Keratinocyte (primary cell): ENCODE results near the gene HCAR3.

Experiments used
- EZH2 ChIP-seq: IDR thresholded peaks from one replicate; pipeline ENCODE4 v1.6.1; 2012; ENCODE audit warnings: inconsistent platforms, mild to moderate bottlenecking, low read length, moderate library complexity
- TF ChIP-seq, protein P1 (sequence below), 3 experiments: IDR thresholded peaks in 1 of 3; conservative IDR thresholded peaks in 1 of 3; optimal IDR thresholded peaks in 1 of 3; 2 replicates in 2 of 3; 3 replicates in 1 of 3; pipeline versions ENCODE3 to v1.5.1; 2011; ENCODE audit warnings: low read length in 3 of 3, mild to moderate bottlenecking in 3 of 3, moderate library complexity in 2 of 3, control low read depth in 1 of 3, inconsistent platforms in 1 of 3; ENCODE audit not compliant: insufficient read depth in 2 of 3; ENCODE audit errors: extremely low read depth in 1 of 3

GRCh38 chr12:122684297-122684813 is 32.3 kb downstream of the HCAR3 start:
- TF ChIP-seq, protein P1, sequence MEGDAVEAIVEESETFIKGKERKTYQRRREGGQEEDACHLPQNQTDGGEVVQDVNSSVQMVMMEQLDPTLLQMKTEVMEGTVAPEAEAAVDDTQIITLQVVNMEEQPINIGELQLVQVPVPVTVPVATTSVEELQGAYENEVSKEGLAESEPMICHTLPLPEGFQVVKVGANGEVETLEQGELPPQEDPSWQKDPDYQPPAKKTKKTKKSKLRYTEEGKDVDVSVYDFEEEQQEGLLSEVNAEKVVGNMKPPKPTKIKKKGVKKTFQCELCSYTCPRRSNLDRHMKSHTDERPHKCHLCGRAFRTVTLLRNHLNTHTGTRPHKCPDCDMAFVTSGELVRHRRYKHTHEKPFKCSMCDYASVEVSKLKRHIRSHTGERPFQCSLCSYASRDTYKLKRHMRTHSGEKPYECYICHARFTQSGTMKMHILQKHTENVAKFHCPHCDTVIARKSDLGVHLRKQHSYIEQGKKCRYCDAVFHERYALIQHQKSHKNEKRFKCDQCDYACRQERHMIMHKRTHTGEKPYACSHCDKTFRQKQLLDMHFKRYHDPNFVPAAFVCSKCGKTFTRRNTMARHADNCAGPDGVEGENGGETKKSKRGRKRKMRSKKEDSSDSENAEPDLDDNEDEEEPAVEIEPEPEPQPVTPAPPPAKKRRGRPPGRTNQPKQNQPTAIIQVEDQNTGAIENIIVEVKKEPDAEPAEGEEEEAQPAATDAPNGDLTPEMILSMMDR (optimal IDR thresholded peaks at IDR 0.05 in 1 of 3, IDR thresholded peaks at IDR 0.05 in 1 of 3, conservative IDR thresholded peaks at IDR 0.05 in 1 of 3; ENCODE audit: extremely low read depth in 1 of 3, insufficient read depth in 2 of 3, low read length in 3 of 3): no peak
- no peak for TF ChIP-seq EZH2
